Epithelial cell of esophagus (primary cell): ENCODE data around the gene NAALADL2.

Experiments
- DNase-seq: peaks from one replicate; pipeline ENCODE4 v3.0.0; 2010; ENCODE audit warnings: low read depth
- H3K4me3 ChIP-seq: 2 replicates; pipeline ENCODE4 v1.5.1; 2011; ENCODE audit warnings: mild to moderate bottlenecking, low read length, control low read depth
- CTCF ChIP-seq: IDR thresholded peaks from 2 replicates; pipeline ENCODE4 v1.5.1; 2011; ENCODE audit warnings: low read depth, mild to moderate bottlenecking, low read length, control low read depth, inconsistent platforms; ENCODE audit not compliant: insufficient read depth; ENCODE audit errors: missing control alignments

NAALADL2 gene

GRCh38 chr3:175383371-175383770, 524.2 kb downstream of the NAALADL2 start:
- TF ChIP-seq CTCF = no peak

GRCh38 chr3:175383813-175384212, 524.7 kb downstream of the NAALADL2 start:
- no peak overlapping the region for H3K4me3 ChIP-seq
- no peak for DNase-seq
- TF ChIP-seq CTCF = no peak

More at GRCh38 chr3:175383371-175383770, 524.2 kb downstream of the NAALADL2 start:
- no peak for DNase-seq
- H3K4me3 ChIP-seq = no peak overlapping the region

DNA sequence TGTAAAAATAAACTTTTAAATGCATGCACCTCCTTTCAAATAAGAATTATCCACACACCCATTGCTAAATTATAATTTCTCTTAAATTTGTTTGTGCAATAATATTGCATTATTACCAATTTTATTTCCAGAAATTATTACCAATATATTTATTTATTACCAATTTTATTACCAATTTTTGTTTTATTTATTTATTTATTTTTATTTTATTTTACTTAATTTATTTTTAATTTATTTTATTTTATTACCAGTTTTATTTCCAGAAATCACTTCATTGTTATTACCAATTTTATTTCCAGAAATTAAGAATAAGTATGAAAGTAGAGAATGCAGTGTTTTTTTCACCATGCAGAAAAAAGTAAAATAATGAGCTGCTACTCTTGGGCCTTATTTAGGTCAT, 525.4 kb downstream of the NAALADL2 start:
- no peak for TF ChIP-seq CTCF
- H3K4me3 ChIP-seq = no peak overlapping the region
- no peak for DNase-seq

GRCh38 chr3:175386630-175387029, 527.5 kb downstream of the NAALADL2 start:
- no peak for TF ChIP-seq CTCF
- DNase-seq = peak; percentile 87
- H3K4me3 ChIP-seq = no peak overlapping the region

DNA sequence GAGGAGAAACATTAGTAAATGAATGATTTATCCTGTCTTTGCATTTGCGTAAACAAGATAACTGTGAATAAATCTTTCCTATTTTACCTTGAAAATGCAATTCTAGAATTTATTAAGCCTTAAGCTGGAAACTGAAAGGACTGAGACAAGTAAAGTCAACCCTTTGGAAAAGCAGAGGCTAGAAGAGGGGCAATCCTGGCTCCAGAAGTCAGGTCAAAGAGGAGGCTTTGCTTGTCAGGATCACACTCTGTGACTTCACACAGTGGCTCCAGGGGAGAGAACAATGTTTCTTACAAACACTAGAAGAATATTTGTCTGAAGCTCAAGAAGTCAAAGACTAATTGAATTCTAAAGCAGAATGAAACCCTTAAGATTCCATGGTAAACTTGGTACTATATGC, 530.4 kb downstream of the NAALADL2 start:
- TF ChIP-seq CTCF = no peak
- no peak overlapping the region for H3K4me3 ChIP-seq
- no peak for DNase-seq

- DNase-seq = no peak
- no peak overlapping the region for H3K4me3 ChIP-seq
- no peak for TF ChIP-seq CTCF
Measured at GRCh38 chr3:175391601-175392000, 532.5 kb downstream of the NAALADL2 start.

DNA sequence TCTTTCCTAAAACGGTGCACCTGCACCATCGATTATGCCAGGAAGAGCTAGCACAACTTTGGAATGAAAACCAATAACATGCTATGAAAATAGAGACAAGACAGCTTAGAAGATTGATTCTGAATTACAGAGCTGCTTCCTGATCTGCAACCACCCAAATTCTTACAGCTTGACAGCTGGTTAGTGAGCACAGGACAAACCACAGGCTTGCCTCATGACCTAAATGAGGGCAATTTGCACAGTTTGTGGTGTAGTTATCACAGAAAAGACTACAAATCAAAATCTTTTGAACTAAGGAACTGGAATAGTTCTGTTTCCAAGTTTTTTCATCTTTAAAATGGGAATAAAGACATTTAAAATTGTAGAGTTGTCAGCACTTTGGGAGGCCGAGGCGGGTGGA, 533.5 kb downstream of the NAALADL2 start:
- DNase-seq = no peak
- no peak for TF ChIP-seq CTCF
- no peak overlapping the region for H3K4me3 ChIP-seq
